GM19328 (cell line): ENCODE data around the gene C21orf91.

ENCODE experiments used
- ATAC-seq: cut with Tn5 transposase; IDR thresholded peaks from one replicate; pipeline ENCODE4 v1.9.1; 2021; ENCODE audit warnings: mild to moderate bottlenecking, moderate library complexity; ENCODE audit not compliant: unreplicated experiment

Gene C21orf91

DNA sequence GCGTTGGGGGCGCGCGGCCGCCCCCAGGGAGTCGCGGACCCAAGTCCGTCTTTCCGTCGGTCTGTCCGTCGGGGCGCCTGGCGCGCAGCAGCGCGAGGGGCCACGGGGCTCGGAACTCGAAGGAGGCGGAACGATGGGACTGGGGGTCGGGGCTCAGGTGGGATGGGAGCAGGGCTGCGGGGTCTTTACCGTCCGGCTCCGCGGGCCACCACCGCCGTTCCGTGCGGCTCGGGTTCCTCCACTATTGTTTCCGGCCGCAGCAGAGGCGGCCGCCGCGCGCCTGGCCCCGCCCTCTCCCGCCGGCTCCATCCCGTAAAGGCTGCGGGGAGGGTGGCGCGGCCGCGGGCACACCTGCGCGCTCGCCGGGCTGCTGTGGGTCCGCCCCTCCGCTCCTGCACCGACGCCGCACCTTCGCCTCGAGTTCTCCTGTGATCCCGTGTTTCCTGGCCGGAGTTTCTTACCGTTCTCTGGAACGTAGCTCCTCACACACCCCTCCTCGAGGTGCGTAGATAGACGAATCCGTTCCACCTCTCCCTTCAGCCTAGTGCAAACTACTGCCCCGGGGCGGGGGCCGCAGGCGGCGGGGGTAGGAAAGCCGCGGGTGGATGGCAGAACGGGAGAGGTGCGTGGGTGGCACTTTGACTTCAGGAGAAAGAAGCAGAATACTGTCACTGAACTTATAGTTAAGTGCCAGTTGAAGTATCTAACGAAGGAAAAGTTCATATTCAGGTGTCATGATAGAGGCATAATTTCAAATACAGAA, at the start of gene C21orf91:
Gene C21orf91 (minus strand): TSS at position 243 of the 763 bp plus-strand sequence. CDS start 1,038 bp downstream, outside the sequence.
- peak; percentile 81 for ATAC-seq

DNA sequence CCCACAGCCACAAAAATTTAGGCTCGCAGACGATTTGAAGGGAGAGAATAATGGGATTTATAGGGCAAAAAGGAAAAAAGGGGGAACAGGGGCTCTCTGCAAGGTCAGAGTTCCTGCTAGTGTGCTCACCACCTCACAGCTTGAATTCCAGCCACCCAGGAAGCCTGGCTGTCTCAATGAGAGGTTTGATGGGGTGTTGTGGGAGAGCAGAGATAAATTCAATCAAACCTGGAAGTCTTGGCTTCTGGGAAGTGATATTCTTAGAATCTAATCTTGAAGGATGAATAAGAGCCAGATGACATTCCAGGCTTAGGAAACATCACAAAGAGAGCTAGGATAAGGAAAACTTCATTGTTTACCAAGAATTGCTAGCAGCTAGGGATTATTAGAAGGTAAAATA, 47.4 kb upstream of the C21orf91 start:
- no peak for ATAC-seq

GRCh38 chr21:17859661-17860060, 40.5 kb upstream of the C21orf91 start:
- no peak for ATAC-seq

GRCh38 chr21:17858747-17859146, 39.6 kb upstream of the C21orf91 start:
- no peak for ATAC-seq

GRCh38 chr21:17854745-17855144, 35.6 kb upstream of the C21orf91 start:
- ATAC-seq: no peak

GRCh38 chr21:17853393-17854275, 34.5 kb upstream of the C21orf91 start:
- no peak for ATAC-seq

GRCh38 chr21:17848228-17848627, 29.1 kb upstream of the C21orf91 start:
- ATAC-seq: peak; percentile 90

- ATAC-seq: no peak
Measured at GRCh38 chr21:17841103-17841502, 21.9 kb upstream of the C21orf91 start.

DNA sequence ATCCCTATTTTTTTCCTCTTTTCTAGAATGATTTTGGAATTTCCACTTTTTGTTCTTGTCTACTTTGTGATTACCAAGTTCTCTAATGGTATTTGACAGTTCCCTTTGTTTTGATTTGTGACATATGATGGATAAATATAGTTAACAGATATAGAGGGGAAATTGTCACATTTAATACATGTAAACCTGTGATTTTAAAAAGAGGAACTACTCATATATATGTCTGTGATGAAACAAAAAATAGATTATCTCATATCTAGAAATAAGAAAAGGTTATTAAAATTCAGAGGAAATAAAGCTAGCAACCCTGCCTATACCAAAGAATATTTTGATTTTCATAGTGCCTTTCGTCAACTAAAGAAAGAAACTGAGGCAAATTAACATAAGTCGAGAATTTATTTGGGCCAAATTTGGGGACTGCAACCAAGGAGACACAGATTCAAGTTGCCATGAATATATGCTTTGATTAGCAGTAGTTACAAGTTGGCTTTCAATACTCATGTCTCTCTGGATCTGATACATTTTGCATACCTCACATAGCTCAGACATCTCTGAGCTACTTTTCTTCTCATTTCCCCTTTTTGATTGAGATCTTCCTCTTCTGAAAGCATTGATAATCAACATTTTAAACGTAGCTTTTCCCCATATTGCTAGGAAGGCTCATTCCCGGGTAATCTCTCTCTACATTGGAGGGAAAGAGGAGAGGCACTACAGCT, 15.6 kb upstream of the C21orf91 start:
- peak; percentile 65 for ATAC-seq

DNA sequence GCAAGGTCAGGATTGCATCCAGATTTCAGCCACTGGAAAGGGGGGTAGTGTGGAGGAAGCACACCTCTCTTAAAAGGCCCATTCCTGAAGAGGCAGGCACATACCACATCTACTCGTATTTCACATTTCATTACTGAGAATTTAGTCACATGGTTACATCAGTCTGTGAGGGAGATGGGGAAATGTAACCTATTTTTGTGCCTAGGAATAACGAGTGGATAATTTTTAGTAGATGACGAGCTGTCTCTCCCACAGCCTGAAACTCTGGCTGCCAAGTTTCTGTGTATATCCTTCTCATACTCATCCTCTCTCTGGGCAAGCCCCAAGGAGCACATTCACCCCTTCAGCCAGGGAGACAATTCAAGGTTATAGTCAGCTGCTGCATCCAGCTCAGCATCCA, 10.3 kb upstream of the C21orf91 start:
- ATAC-seq: no peak

DNA sequence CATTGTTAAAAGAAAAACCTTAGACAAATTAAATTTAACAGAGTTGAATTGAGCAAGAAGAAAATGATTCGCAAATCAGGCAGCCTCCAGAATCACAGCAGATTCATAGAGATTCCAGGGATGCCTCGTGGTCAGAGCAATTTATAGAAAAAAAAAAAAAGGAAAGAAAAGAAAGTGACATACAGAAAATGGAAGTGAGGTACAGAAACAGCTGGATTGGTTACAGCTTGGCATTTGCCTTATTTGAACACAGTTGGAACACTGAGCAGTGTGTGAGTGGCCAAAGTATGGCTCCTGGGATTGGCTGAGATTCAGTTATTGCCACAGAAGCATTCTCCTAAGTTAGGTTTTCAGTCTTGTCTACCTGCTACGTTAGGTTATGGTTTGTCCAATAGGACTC, 9.1 kb upstream of the C21orf91 start:
- no peak for ATAC-seq

- no peak for ATAC-seq
Measured at GRCh38 chr21:17823846-17824245, 4.7 kb upstream of the C21orf91 start.

DNA sequence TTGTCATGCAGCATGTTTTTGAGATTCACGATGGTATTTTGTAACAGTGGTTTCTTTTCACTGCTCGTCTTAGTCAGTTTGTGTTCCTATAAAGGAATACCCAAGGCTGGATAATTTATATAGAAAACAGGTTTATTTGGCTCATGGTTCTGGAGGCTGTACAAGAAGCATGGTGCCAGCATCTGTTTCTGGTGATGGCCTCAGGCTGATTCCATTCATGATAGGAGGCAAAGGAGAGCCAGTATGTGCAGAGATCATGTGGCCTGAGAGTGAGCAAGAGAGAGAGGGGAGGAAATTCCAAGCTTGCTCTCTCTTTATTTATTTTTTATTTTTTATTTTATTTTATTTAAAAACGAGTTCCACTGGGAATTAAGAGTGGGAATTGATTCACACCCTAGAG, 2.0 kb upstream of the C21orf91 start:
- ATAC-seq: no peak

GRCh38 chr21:17819877-17820229, 697 bp upstream of the C21orf91 start:
- ATAC-seq: peak; percentile 58

- ATAC-seq: no peak
Measured at GRCh38 chr21:17818186-17819113, 706 bp downstream of the C21orf91 start.

DNA sequence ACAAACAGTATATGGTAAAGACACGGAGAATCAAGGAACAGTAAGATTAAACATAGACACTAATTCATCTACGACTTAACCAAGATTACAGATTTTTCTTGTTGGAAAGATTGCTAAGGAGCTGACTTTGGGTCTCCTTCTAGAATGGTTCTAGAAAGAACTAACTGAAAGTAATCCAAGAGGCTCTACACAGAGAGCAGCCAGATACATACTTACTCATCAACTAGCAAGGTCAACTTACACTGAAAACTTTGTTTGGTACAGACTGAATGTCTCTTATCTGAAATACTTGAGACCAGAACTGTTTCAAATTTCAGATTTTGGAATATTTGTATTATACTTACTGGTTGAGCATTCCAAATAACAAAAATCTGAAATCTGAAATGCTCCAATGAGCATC, 5.8 kb downstream of the C21orf91 start:
- no peak for ATAC-seq

- ATAC-seq: no peak
Measured at GRCh38 chr21:17805966-17806365, 13.2 kb downstream of the C21orf91 start.

- no peak for ATAC-seq
Measured at GRCh38 chr21:17803536-17803935, 15.6 kb downstream of the C21orf91 start.

DNA sequence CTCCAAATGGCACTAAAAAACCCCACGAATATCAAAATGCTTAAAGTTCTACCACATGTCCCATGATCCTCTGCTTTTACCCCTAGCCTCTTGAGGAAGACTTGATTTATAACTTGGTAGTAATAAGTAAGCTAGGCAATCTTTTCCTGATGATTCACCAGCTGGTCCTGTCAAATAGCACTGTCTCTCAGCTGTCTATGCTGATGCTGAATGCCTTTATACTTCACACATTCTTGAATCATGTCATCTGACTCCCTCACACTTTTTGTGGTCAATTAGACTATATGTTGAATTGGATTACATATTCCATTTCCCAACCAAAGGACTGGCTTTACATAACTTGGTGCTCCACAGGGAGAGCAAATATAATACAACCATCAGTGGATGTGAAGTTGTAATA, 16.6 kb downstream of the C21orf91 start:
- ATAC-seq: no peak

- ATAC-seq: no peak
Measured at GRCh38 chr21:17799414-17800164, 19.6 kb downstream of the C21orf91 start.
